KMS-11 (cell line): ENCODE results near the gene PRMT2.

Source experiments
- H2AFZ ChIP-seq: fragments of 200-600 bp; sonication (generic); 2 replicates; pipeline ENCODE4 v1.6.1; 2016; ENCODE audit warnings: antibody characterized with exemption, mixed run types, low read depth
- H3K27ac ChIP-seq: fragments of 200-600 bp; sonication (generic); 2 replicates; pipeline ENCODE4 v1.6.1; 2016; ENCODE audit warnings: mild to moderate bottlenecking, mixed run types
- H3K27me3 ChIP-seq: fragments of 200-600 bp; sonication (generic); 2 replicates; pipeline ENCODE4 v1.6.1; 2017; ENCODE audit warnings: mild to moderate bottlenecking, low read depth, mixed run types, moderate library complexity; ENCODE audit not compliant: insufficient read depth
- H3K36me3 ChIP-seq: fragments of 200-600 bp; sonication (generic); 2 replicates; pipeline ENCODE4 v1.6.1; 2017; ENCODE audit warnings: mild to moderate bottlenecking, mixed run types; ENCODE audit not compliant: insufficient read depth
- H3K4me1 ChIP-seq: fragments of 200-600 bp; sonication (generic); 2 replicates; pipeline ENCODE4 v1.6.1; 2016; ENCODE audit warnings: mild to moderate bottlenecking, low read depth, mixed run types; ENCODE audit not compliant: poor library complexity, severe bottlenecking
- H3K4me2 ChIP-seq: fragments of 200-600 bp; sonication (generic); 2 replicates; pipeline ENCODE4 v1.7.0; 2016; ENCODE audit warnings: mild to moderate bottlenecking, mixed run types
- H3K4me3 ChIP-seq: fragments of 200-600 bp; sonication (generic); IDR thresholded peaks from 2 replicates; pipeline ENCODE4 v1.6.1; 2017; ENCODE audit warnings: low read depth, low read length, mixed read lengths; ENCODE audit not compliant: insufficient read depth
- H3K79me2 ChIP-seq: fragments of 200-600 bp; sonication (generic); 2 replicates; pipeline ENCODE4 v1.6.1; 2016; ENCODE audit warnings: low read depth, mixed run types; ENCODE audit not compliant: insufficient read depth
- H3K9ac ChIP-seq: fragments of 200-600 bp; sonication (generic); 2 replicates; pipeline ENCODE4 v1.6.1; 2016; ENCODE audit warnings: mild to moderate bottlenecking, mixed run types
- H4K20me1 ChIP-seq: fragments of 200-600 bp; sonication (generic); 2 replicates; pipeline ENCODE4 v1.6.1; 2016; ENCODE audit warnings: mild to moderate bottlenecking, mixed run types; ENCODE audit not compliant: insufficient read depth
- TF ChIP-seq, protein P1 (sequence below): fragments of 200-600 bp; sonication (generic); conservative IDR thresholded peaks from 2 replicates; pipeline ENCODE4 v1.6.1; 2017; ENCODE audit warnings: low read depth, mild to moderate bottlenecking, antibody characterized with exemption, low read length, moderate library complexity, mixed read lengths

Gene PRMT2

DNA sequence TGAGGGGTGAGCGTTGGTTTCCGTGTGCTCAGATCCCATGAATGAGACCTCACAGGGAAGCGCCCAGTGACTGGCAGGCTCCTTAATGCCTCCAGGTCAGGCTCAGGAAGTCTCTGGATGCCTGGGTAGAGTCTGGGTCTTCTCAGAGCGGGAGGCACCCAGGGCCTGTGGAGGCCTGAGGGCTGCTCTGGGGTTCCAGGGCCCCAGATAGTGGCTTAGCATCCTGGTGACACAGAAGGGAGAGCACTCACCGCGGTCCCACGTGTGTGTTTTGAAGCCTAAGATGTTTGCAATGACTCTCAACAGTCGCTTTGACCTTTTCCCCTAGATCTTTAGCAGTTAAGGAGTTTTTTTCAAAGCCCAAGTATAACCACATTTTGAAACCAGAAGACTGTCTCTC is 25.0 kb downstream of the PRMT2 start:
- H3K27ac ChIP-seq, result no peak overlapping the region
- H2AFZ ChIP-seq, result no peak overlapping the region
- no peaks in the 10 kb centered on the region for H3K36me3 ChIP-seq
- H3K4me2 ChIP-seq, result no peak overlapping the region
- TF ChIP-seq, protein P1, sequence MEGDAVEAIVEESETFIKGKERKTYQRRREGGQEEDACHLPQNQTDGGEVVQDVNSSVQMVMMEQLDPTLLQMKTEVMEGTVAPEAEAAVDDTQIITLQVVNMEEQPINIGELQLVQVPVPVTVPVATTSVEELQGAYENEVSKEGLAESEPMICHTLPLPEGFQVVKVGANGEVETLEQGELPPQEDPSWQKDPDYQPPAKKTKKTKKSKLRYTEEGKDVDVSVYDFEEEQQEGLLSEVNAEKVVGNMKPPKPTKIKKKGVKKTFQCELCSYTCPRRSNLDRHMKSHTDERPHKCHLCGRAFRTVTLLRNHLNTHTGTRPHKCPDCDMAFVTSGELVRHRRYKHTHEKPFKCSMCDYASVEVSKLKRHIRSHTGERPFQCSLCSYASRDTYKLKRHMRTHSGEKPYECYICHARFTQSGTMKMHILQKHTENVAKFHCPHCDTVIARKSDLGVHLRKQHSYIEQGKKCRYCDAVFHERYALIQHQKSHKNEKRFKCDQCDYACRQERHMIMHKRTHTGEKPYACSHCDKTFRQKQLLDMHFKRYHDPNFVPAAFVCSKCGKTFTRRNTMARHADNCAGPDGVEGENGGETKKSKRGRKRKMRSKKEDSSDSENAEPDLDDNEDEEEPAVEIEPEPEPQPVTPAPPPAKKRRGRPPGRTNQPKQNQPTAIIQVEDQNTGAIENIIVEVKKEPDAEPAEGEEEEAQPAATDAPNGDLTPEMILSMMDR, result no peak
- no peak overlapping the region for H3K4me3 ChIP-seq
- H4K20me1 ChIP-seq, result no peaks in the 10 kb centered on the region
- no peak overlapping the region for H3K9ac ChIP-seq
- no peaks in the 10 kb centered on the region for H3K4me1 ChIP-seq
- no peaks in the 10 kb centered on the region for H3K27me3 ChIP-seq
- no peaks in the 10 kb centered on the region for H3K79me2 ChIP-seq

- no peak overlapping the region for H3K27ac ChIP-seq
- H3K36me3 ChIP-seq, result no peaks in the 10 kb centered on the region
- H3K4me3 ChIP-seq, result no peak overlapping the region
- H3K4me1 ChIP-seq, result no peaks in the 10 kb centered on the region
- TF ChIP-seq, protein P1, result no peak
- no peaks in the 10 kb centered on the region for H3K79me2 ChIP-seq
- H3K4me2 ChIP-seq, result no peak overlapping the region
- H2AFZ ChIP-seq, result no peak overlapping the region
- H3K9ac ChIP-seq, result no peak overlapping the region
- H3K27me3 ChIP-seq, result no peaks in the 10 kb centered on the region
- H4K20me1 ChIP-seq, result no peaks in the 10 kb centered on the region
These were observed 25.7 kb downstream of the PRMT2 start for GRCh38 chr21:46661211-46661625.

GRCh38 chr21:46661642-46662366 is 26.3 kb downstream of the PRMT2 start:
- Histone ChIP-seq H3K79me2 (no peaks in the 10 kb centered on the region), H3K36me3 (no peaks in the 10 kb centered on the region), H3K9ac (no peak overlapping the region), H2AFZ (no peak overlapping the region), H3K4me2 (no peak overlapping the region), H3K27me3 (no peaks in the 10 kb centered on the region), H3K27ac (no peak overlapping the region), H3K4me1 (no peaks in the 10 kb centered on the region), H4K20me1 (no peaks in the 10 kb centered on the region), H3K4me3 (no peak overlapping the region)
- TF ChIP-seq, protein P1, result no peak

- Histone ChIP-seq H3K9ac (no peak overlapping the region), H3K4me3 (no peak overlapping the region), H4K20me1 (no peaks in the 10 kb centered on the region), H3K4me2 (no peak overlapping the region), H2AFZ (no peak overlapping the region), H3K4me1 (no peaks in the 10 kb centered on the region), H3K27me3 (no peaks in the 10 kb centered on the region), H3K36me3 (no peaks in the 10 kb centered on the region), H3K27ac (no peak overlapping the region), H3K79me2 (no peaks in the 10 kb centered on the region)
- TF ChIP-seq, protein P1, result no peak
These were observed 26.8 kb downstream of the PRMT2 start for GRCh38 chr21:46662367-46662654.
